Loucy (cell line): Measurements from ENCODE around the gene CYB5A.

ENCODE experiments used
- CTCF ChIP-seq: fragments of 200-600 bp; sonication (generic); conservative IDR thresholded peaks from 2 replicates; pipeline ENCODE4 v1.5.1; 2014; ENCODE audit warnings: mild to moderate bottlenecking, antibody characterized with exemption, low read length
- EZH2phosphoT487 ChIP-seq: fragments of 200-600 bp; IDR thresholded peaks from 2 replicates; pipeline ENCODE4 v1.6.1; 2018; ENCODE audit warnings: antibody characterized with exemption, mild to moderate bottlenecking, moderate library complexity, borderline replicate concordance

- TF ChIP-seq CTCF (no peak), EZH2phosphoT487 (no peak)
These were observed 18.4 kb downstream of the CYB5A start for GRCh38 chr18:74273394-74273793.
